Thyroid gland (tissue), 4 donors: ENCODE data around the gene SNX33.
"Not testable (repeated sequence)": the region's sequence is repeated elsewhere in the genome, so short reads cannot be mapped to it uniquely, and the experiment has no call there.

ENCODE experiments used
- POLR2A ChIP-seq, 2 donors: fragments of 450-650 bp; IDR thresholded peaks; one replicate each; pipeline ENCODE4 v1.6.1; 2017; ENCODE audit warnings: antibody characterized with exemption in 2 of 2, mild to moderate bottlenecking in 2 of 2, moderate library complexity in 1 of 2
- TF ChIP-seq, protein P1 (sequence below), 6 experiments: fragments of 200-600 bp in 3 of 6; fragments of 450-650 bp in 3 of 6; sonication (generic) in 3 of 6; IDR thresholded peaks; one replicate each; pipeline ENCODE4 v1.5.1; 2016 to 2019; ENCODE audit warnings: antibody characterized with exemption in 6 of 6, mild to moderate bottlenecking in 2 of 6, inconsistent platforms in 1 of 6, moderate library complexity in 1 of 6

DNA sequence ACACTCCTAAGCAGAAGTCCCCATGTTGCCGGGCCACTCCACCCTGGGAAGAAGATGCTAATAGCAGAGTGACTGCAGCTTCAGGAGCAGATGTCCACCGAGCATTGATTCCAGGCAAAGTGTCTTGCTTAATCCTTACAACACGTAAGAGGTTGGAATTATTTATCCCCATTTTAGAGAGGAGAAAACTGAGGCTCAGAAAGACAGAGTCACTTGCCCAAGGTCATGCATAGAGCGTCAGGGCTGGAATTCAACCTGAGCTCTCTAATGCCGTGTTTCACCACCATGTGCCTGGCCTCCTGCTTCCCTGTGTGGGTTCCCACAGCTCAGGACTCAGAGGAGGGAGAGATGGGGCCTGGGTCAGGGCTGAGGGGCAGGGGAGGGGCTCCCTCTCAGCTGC lies 57.7 kb downstream of the SNX33 start:
- TF ChIP-seq, protein P1, sequence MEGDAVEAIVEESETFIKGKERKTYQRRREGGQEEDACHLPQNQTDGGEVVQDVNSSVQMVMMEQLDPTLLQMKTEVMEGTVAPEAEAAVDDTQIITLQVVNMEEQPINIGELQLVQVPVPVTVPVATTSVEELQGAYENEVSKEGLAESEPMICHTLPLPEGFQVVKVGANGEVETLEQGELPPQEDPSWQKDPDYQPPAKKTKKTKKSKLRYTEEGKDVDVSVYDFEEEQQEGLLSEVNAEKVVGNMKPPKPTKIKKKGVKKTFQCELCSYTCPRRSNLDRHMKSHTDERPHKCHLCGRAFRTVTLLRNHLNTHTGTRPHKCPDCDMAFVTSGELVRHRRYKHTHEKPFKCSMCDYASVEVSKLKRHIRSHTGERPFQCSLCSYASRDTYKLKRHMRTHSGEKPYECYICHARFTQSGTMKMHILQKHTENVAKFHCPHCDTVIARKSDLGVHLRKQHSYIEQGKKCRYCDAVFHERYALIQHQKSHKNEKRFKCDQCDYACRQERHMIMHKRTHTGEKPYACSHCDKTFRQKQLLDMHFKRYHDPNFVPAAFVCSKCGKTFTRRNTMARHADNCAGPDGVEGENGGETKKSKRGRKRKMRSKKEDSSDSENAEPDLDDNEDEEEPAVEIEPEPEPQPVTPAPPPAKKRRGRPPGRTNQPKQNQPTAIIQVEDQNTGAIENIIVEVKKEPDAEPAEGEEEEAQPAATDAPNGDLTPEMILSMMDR (IDR thresholded peaks at IDR 0.05), result not testable (repeated sequence)
- TF ChIP-seq POLR2A (IDR thresholded peaks at IDR 0.05), result not testable (repeated sequence)
